G401.6 (cell line): ENCODE results near the gene COL6A3.

Experiments
- FAIRE-seq: peaks from 2 replicates; lab custom pipeline; 2012; peaks lifted over from hg19 to GRCh38; lab: Jason Lieb, UNC

Gene COL6A3

DNA sequence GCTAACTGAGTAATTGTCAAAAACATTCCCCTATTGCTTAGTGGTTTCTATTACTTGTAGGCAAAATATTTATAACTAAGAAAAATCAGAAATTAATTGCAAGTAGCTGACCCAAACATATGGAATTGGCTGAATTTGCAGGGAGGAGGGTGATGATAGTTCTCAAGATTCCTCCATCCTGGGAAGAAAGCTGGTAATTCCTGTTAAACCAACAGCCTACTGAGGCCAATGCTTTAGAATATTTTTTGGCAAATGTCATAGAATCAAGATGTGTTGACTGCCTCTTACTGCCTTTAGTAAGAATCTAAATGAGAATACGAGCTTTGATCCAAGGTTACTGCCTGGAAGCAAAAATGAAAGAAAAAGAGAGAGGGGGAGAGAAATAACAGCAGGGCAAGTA lies 120.0 kb downstream of the COL6A3 start:
- FAIRE-seq = no peak

DNA sequence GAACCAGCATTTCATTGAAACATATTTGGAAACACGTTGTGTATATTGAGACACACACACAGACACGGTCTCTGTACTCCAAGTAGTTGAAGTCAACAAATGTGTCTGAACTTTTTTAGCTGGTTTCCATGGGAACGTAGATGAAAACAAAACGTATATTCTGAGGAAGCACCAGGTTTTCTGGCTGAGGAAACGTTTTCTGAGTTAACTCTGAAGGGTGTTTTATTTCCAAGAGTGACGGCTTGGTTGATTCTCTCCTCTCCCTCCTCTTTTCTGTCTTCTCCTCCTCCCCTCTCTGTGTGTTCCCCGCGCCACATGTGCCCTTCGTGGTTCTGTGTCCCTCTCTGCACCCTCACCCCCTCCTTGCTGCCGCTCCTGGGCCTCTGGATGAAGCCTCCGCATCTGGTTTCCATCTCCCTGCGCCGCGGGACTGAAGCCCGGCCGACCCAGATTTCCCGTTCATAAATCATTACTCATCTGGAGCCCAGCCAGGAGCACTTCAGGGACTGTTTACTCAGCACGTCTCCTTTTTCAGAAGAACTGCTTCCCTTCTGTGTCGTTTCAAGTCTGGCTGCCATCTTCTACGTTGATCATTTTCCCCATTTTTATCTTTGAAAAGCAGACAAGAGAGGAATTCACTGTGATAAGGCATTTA lies 122.7 kb downstream of the COL6A3 start:
- FAIRE-seq = no peak

DNA sequence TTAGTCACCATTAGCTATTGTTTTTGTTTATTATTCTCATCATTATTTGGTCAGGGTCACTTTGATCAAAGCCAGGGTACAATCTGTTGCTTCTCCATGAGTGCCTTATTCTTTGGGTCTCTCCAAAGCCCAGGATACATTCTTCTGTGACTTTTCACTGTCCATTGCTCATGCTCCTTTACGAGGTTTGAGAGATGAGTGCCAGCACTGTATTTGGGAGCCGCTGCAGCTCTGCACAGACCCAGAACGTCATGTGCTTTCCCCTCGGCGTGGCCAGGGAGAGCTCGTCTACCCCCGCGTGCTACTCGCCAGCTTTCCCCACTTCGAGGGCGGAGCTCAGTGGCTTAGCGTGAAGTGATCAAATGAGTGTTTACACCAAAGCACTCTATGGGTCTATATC lies 123.7 kb downstream of the COL6A3 start:
- no peak for FAIRE-seq

DNA sequence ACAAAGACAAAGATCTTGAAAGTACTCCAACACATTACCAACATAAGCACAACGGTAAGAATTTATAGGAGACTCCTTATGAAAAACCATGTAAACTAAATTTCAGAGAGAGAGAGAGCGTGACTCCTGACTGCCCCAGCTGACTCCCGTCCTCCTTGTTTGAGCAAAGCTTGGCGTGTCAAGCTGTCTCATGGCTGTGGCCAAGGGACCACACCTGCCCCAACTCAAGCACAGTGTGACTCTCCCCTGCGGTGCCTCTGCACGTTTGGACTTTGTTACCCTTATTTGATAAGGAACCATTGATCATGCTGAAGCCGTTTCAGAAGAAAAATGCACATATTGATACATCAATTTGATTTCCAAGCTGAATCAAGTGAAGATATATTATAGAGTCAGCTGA lies 124.8 kb downstream of the COL6A3 start:
- no peak for FAIRE-seq

DNA sequence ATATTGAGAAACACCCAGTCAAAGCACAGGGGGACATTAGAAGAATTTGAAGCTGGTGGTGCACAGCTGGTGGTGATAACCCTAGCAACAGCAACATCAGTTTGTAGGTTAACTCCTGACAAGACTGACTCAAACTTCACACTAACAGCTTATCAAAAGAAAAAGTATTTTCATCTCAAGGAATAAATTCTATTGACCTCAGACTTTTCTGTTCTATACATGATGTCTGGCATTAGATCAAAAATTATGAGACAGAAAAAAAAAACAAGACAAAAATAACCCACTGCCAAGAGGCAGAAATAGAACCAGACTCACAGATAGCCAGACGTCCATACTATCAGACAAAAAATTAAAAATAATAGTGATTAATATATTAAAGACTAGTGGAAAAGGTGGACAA lies 126.1 kb downstream of the COL6A3 start:
- FAIRE-seq = no peak

DNA sequence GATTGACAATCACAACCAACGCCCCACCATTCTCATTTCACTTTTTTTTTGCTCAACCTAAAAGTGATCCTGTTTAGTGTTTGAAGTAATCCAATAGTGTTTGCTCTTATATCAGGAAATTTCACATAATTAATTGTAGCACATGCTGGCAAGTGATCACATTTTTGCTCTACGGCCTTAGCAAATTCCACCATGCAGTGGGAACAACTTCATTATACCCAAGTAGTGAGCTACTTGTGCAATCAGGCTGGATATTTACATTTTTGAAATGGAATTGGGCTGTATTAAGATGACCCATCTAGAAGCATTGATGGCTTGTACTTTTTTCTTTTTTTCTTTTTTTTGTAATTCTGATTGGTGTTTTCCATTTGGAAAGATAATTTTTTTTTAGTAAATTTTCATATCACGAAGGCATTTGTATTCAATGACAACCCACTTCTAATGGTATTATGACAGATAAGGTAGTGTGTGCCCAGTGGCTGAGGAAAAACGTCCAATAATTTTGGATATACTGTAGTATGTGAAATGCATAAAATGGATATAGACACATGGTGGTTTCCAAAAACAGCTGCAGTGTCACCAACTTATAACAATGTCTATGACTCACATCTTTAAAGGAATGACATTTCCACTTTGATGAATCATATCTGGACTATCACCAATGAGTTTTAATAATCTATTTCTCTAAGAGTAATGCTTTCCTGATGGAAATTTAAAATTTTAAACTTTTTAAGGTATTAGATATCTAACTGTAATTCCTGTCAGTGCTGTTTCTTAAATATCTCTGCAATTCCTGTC lies 130.6 kb downstream of the COL6A3 start:
- no peak for FAIRE-seq

DNA sequence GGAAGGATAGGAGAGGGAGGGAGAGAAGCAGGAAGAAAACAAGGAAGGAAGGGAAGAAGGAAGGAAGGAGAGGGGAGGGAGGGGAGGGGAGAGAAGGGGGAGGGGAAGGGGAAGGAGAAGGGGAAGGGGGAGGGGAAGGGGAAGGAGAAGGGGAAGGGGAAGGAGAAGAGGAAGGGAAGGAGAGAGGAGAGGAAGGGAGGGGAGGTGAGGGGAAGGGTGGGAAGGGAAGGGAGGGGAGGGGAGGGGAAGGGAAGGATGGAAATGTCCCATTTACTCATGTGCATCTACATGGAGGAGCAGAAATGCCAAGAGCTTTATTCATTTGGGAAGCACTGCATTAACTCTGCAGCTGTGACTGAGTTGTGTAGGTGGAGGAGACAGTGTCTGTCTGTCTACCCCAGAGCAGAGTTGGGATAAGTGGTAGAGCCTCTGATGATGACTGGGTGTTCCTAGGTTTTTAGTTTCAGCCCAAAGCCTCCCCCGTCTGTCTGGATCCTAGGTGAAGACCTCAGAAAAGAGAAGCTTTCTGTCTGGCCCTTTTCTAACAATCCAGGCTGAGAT lies 131.3 kb downstream of the COL6A3 start:
- FAIRE-seq = no peak

DNA sequence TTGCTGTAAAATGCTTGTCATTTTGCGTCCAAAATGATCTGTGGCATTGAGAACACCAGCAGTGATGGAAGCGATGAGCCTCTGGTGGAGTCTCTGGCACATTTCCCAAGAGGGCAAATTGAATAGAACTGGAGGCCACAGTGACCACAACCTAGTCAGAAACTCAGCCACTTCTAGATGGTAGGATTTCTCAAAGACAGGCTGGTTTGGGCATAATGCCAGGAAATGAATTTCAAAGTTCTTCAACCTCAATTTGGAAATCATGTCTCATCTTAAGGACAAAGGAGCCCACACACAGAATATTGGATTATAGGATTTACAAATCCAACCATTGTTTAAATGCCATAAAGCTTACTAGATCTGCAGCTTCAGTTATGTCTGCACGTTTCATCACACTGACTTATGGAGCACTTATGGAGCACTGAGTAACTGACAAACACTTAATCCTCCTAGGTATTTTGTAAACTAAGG lies 132.1 kb downstream of the COL6A3 start:
- FAIRE-seq = no peak

DNA sequence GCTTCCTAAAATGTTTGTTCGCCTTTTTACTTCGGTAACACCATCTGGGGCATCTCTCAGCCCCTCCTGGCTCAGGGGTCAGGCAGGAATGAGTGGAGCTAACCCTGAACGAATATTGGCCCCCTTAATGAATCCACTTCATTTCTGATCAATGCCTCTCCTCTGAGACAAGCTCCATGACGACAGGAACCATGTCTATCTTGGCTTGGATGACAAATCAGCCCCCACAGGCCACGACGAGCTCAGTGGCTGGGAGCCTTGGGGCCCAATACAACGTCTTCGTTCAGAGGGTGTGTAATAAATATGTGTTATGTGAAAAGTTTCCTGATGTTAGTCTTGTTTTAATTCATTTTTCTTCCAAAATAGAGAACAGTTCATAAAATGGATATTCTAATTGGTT lies 133.0 kb downstream of the COL6A3 start:
- FAIRE-seq = no peak

DNA sequence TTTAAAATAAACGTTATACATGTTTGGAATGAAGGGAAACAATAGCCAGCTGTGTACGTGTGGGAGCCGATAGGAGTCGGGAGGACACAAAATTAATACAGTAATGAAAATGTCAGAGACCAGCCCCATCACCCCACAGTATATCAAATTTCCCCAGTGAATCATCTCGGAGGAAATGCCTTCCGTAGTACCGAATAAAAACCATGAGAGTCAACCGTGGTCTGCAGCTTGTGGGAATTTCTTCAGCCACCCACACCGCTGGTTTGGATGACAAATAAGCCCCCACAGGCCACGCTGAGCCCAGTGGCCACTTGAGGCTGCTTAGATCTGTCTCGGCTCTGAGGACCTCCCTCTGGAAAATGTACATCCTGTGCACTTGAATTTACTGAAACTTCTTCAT lies 133.7 kb downstream of the COL6A3 start:
- no peak for FAIRE-seq

DNA sequence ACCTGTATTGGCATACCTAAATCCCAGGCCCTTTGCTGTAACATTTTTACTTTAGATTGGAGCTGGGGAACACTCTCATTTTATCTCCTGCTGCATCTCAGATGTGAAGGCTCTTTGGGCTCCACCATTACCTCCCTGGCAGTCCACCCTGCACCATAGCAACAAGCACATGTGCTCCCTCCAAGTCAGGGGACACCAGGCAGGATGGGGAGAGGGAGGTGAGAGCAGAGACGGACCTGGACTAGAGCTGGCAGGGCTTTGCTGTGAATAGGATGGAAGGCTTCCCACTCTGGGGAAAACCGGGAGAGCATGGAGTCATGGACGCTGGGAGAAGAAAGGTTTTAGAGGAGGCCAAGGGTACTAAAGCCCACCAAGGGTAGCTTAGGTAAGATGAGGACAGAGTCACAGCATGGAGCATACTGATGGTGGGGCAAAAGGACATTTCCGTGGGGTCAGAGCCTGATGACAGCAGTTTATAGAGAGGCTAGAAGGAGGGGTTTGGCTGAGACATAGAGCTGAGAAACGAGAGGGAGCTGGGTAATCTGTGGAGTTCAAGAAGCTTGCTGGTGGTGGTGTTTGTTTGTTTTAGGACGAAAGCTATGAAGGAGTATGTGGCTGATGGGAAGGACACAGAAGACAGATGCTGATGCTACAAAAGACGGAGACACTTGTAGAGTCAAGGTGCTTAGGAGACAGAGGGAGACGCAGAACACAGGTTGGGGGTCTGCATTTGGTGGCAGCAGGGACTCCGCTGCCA lies 134.8 kb downstream of the COL6A3 start:
- no peak for FAIRE-seq

DNA sequence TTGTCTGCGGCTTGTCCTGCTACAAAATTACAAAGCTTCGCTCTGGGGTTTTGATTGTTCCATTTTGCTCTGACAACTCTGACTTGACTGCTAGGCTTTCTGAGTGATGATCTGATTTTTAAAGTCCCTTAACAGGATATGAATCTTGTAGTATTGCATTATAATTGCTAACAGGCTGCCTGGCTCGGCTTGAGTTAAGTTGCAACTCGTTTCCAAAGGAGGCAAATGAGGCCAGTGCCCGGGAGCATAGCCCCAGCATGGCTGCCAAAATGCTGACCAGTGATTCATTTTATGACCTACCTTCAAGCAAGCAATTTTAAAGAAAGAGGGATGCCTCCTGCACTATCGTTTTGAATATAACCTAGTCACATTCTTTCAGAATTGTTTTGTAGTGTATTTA lies 135.4 kb downstream of the COL6A3 start:
- FAIRE-seq = no peak

DNA sequence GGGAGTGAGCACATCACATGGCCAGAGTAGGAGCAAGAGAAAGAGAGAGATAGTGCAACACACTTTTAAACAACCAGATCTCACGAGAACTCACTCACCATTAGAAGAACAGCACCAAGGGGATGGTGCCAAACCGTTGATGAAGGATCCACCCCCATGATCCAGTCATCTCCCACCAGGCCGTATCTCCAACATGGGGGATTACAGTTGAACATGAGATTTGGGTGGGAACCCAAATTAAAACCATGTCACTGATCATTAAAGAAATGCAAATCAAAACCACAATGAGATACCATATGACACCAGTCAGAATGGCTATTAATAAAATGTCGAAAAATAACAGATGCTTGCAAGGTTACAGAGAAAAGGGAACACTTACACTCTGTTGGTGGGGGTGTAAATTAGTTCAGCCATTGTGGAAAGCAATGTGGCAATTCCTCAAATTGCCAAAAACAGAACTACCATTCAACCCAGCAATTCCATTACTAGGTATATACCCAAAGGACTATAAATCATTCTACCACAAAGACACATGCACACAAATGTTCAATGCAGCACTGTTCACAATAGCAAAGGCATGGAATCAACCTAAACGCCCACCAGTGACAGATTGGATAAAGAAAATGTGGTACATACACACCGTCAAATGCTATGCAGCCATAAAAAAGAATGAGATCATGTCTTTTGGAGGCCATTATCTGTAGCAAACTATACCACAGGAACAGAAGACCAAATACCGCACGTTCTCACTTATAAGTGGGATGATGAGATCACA lies 137.1 kb downstream of the COL6A3 start:
- FAIRE-seq = no peak
